Activated CD8-positive, alpha-beta memory T cell treated with anti-CD3 and anti-CD28 coated beads, Interleukin-2, amount 50 U/mL, for 24 hours (primary cell): ENCODE data around the gene KBTBD2.
"Not testable (repeated sequence)": the region's sequence is repeated elsewhere in the genome, so short reads cannot be mapped to it uniquely, and the experiment has no call there.

Experiments used
- DNase-seq: peaks from one replicate; pipeline ENCODE4 v3.0.0-alpha.2; 2020; ENCODE audit errors: extremely low read depth

Gene KBTBD2

GRCh38 chr7:32893207-32893524 is 1.6 kb upstream of the KBTBD2 start:
- DNase-seq, result no peak

GRCh38 chr7:32892521-32893206 is 1.1 kb upstream of the KBTBD2 start:
- peak; percentile 10 for DNase-seq

- peak; percentile 97 for DNase-seq
Observed at GRCh38 chr7:32891800-32892520, 400 bp upstream of the KBTBD2 start.

GRCh38 chr7:32890793-32891042 is 842 bp downstream of the KBTBD2 start:
- DNase-seq, result no peak

- no peak for DNase-seq
Observed at GRCh38 chr7:32890010-32890792, 1.4 kb downstream of the KBTBD2 start.

GRCh38 chr7:32888505-32888904 is 3.1 kb downstream of the KBTBD2 start:
- no peak for DNase-seq

- DNase-seq, result no peak
Observed at GRCh38 chr7:32887395-32887794, 4.2 kb downstream of the KBTBD2 start.

- DNase-seq, result no peak
Observed at GRCh38 chr7:32881074-32881982, 10.2 kb downstream of the KBTBD2 start.

- no peak for DNase-seq
Observed at GRCh38 chr7:32879460-32879859, 12.1 kb downstream of the KBTBD2 start.

GRCh38 chr7:32878023-32878422 is 13.5 kb downstream of the KBTBD2 start:
- not testable (repeated sequence) for DNase-seq

GRCh38 chr7:32872421-32872820 is 19.1 kb downstream of the KBTBD2 start:
- DNase-seq, result no peak

GRCh38 chr7:32871624-32872371 is 19.8 kb downstream of the KBTBD2 start:
- DNase-seq, result no peak

GRCh38 chr7:32870298-32870697 is 21.3 kb downstream of the KBTBD2 start:
- no peak for DNase-seq

- no peak for DNase-seq
Observed at GRCh38 chr7:32869716-32870115, 21.8 kb downstream of the KBTBD2 start.

- DNase-seq, result no peak
Observed at GRCh38 chr7:32868116-32868515, 23.4 kb downstream of the KBTBD2 start.

GRCh38 chr7:32865448-32866030 is 26.0 kb downstream of the KBTBD2 start:
- no peak for DNase-seq

- DNase-seq, result not testable (repeated sequence)
Observed at GRCh38 chr7:32863872-32864271, 27.7 kb downstream of the KBTBD2 start.

- DNase-seq, result no peak
Observed at GRCh38 chr7:32860090-32860489, 31.5 kb downstream of the KBTBD2 start.

GRCh38 chr7:32858648-32859047 is 32.9 kb downstream of the KBTBD2 start:
- no peak for DNase-seq

GRCh38 chr7:32857063-32857462 is 34.5 kb downstream of the KBTBD2 start:
- not testable (repeated sequence) for DNase-seq
